NCI-H1105 (cell line): ENCODE data around the gene MYOZ3.

ENCODE experiments used
- DNase-seq: peaks from one replicate; lab custom pipeline; 2025; lab: John Stamatoyannopoulos, UW

MYOZ3 gene, protein sequence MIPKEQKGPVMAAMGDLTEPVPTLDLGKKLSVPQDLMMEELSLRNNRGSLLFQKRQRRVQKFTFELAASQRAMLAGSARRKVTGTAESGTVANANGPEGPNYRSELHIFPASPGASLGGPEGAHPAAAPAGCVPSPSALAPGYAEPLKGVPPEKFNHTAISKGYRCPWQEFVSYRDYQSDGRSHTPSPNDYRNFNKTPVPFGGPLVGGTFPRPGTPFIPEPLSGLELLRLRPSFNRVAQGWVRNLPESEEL

DNA sequence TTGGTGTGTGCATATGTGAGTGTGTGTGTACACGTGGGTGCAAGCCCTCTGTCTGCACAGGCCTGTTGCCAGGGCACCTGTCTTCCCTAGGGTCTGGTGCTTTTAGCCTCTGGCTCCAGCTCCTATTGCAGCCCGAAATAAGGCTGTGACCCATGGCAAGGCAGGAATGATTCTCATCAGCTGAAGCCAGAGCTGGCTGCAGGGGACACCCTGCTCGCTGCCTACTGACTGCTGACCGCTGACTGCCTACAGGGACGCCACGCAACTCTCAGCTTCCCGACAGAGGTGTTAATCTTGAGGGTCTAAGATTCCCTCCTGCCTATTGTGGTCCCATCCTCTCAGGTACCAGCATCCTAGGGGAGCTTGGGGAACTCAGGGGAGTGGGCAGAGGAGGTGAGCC lies at the start of gene MYOZ3:
Gene MYOZ3 (plus strand): TSS at position 166 of the 400 bp plus-strand sequence. CDS start 1,691 bp downstream, outside the sequence.
- DNase-seq = no peak

- DNase-seq = no peak
These were observed 48.6 kb upstream of the MYOZ3 start for GRCh38 chr5:150612405-150612804.

- no peak for DNase-seq
These were observed 48.0 kb upstream of the MYOZ3 start for GRCh38 chr5:150612905-150613670.

- no peak for DNase-seq
These were observed 46.9 kb upstream of the MYOZ3 start for GRCh38 chr5:150613991-150614660.

- no peak for DNase-seq
These were observed 46.4 kb upstream of the MYOZ3 start for GRCh38 chr5:150614661-150615060.

GRCh38 chr5:150615141-150615699 lies 45.8 kb upstream of the MYOZ3 start:
- DNase-seq = no peak

DNA sequence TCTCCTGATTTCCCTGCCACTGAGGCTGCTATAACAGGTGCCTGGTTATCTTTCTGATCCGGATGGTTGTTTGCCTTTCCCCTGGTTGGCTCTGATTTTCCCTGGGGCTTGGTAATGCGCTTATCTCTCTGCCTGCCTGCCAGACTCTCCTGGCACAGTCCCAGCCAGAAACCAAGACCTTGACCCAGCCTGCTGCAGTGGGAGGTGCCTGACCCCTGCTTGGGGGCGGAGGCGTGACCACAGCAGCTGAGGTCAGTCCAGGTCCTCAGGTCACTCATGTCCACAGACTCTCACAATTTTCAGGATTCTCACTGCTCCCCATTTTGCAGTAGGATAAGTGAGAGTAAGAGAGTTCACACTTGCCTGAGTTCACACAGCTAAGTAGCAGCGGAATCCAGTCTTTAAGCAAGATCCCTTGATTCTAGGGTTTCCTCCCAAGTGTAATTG lies 45.0 kb upstream of the MYOZ3 start:
- DNase-seq = no peak

DNA sequence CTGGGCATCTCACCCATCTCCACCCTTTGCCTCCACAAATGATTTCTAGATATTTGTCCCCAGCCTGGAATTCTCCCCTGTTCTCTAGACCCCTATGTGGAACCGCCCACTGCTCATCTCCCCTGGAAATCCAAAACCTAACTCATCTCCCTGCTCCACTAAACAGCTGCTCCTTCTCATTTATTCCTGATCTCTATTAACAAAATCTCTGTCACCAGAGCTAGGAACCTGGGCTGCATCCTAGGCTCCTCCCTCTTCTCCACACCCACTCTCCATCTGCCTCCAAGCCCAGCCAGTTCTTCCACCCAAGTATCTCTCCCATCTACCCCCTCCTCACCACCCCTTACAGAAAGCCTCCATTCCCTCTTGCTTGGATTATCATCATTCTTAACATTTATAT lies 44.5 kb upstream of the MYOZ3 start:
- DNase-seq = no peak

DNA sequence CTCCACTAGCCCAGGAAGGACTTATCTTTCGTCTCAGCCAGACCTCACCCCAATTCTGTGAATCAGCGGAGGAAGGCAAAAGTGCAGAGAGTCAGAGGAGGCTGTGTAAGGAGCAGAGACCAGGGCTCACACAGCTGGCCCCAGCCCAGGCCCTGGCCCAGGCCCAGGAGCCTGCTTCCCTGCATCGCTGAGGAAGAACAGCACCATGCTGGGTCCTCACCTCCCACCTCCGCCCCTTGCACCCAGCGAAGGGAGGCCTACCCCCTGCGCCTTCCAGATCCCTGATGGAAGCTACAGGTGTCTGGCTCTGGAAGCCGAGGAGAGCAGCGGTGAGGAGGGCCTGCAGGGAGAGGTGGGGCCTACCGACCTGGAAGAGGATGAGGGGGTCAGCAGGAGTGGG lies 42.9 kb upstream of the MYOZ3 start:
- DNase-seq = no peak

DNA sequence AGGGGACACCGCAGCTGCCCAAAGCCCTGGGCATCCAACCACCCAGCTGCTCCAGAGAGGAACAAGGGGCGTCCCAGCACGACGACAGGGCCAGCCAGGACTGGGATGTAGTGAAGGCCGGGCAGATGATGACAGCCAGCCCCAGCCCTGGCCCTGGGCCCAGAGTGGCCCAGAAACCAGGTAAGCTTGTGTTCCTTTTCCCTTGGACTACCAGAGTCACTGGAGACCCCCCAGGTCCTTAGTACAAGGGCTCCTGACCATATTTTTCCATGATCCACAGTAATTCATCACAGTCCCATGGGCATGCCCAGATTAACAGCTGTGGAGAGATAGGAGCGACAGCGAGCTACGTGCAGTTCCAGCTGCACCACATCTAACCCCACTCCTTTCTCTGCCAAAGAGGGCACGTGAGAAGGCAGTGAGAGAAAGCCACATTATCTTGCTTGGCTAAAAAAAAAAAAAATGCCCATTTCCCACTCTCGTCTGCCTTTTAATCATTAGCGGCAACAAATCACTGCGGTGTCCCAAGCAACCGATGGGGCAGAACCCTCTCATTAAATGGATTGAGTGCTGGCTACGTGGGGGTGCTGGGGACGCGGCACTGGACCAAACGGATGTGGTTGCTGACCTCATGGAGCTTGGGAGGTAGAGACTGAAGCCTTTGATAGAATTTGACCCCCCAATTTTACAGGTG lies 42.3 kb upstream of the MYOZ3 start:
- DNase-seq = no peak

DNA sequence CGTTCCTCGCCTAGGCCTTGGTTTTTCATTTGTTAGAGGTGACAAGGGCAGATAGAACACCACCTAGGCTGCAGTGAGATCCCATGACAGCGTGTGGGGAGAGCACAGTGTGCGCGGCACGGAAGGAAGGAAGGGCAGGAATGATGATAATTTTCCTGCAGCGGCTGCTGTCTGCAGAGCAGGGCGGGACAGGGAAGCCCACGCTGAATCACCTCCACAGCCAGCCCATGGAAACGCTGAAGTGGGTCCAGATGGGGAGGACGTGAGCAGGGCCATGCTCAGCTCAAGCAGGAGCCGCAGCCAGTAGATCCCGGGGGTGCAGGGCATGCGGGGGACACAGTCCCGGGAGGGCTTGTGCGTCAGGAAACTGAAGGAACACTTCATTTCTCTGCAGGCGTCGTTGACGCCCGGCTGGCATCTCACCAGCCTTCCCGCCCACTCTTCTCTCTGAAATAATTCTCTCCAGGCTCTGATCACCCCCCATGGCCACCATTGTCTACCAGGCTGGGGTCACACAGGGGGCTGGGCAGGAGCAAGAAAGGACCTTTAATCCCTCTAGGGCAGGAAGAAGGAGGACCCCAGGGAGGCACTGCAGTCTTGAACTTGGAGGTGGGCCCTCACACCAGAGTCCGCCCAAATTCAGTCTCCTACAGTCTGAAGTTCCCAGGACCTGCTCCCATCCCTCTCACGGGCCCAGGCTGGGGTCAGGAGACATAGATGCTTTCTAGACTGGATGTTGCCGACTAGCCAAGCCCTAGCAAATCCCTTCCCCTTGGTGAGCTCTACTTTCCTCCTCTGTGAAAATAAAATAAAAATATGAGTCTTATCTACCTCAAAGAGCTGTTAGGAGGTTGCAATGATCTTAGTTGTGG lies 41.5 kb upstream of the MYOZ3 start:
- no peak for DNase-seq

- DNase-seq = no peak
These were observed 39.8 kb upstream of the MYOZ3 start for GRCh38 chr5:150621301-150621700.

GRCh38 chr5:150622157-150622556 lies 38.9 kb upstream of the MYOZ3 start:
- DNase-seq = no peak

DNA sequence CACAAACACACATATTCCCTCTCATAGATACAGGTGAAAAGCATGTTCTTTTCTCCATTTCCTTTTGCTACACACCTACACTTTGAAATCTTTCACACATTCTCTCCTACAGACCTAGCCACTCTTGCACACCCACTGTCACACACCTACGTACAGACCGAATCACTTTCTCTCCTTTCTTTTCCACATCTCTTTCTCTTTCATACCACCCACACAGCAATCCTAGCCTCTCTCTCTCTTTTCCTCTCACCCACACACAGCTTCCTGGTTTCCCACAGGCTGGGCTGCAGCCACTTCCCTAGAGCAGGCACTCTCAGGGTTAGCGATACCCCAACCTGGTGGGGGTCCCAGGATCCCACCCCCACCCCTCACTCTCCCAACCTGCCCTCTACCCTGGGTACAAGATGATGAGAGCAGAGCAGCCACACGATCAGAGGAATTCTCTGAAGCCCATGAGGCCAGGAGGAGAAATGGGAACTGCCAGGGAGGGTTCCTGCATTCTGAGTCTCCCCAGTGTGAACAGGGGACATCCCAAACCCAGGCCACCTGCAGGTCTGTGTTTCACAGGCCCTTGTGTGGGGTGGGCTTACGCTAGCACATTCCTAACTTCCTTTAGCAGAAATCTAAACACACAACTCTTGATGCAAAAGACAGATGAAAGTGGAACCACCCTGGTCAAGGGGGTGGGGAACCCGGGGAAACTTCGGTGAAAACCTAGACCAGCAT lies 37.7 kb upstream of the MYOZ3 start:
- DNase-seq = no peak

- no peak for DNase-seq
These were observed 37.2 kb upstream of the MYOZ3 start for GRCh38 chr5:150623878-150624216.

- DNase-seq = no peak
These were observed 36.5 kb upstream of the MYOZ3 start for GRCh38 chr5:150624334-150625163.

GRCh38 chr5:150625164-150625535 lies 35.9 kb upstream of the MYOZ3 start:
- DNase-seq = no peak

GRCh38 chr5:150625831-150626746 lies 35.0 kb upstream of the MYOZ3 start:
- DNase-seq = no peak

GRCh38 chr5:150626853-150627276 lies 34.2 kb upstream of the MYOZ3 start:
- no peak for DNase-seq
